ENCODE results near the gene JMY.

Gene JMY

GRCh38 chr5:79256563-79256962 lies 20.6 kb downstream of the JMY start:
- H3K27me3 ChIP-seq (ENCODE audit: control insufficient read depth, insufficient read depth, low read length): no peaks in the 10 kb centered on the region
- H3K4me1 ChIP-seq: peaks cover 4% of the 10 kb centered on the region
- no peaks in the 10 kb centered on the region for H3K36me3 ChIP-seq (ENCODE audit: control insufficient read depth, insufficient read depth, low read length)
- no peak overlapping the region for H3K4me2 ChIP-seq (ENCODE audit: low read length)
- H2AFZ ChIP-seq: no peak overlapping the region
- no peak overlapping the region for H3K9ac ChIP-seq
- no peak for TF ChIP-seq CTCF (IDR thresholded peaks at IDR 0.05)
- H3K79me2 ChIP-seq: peaks cover 68% of the 10 kb centered on the region
- no peak overlapping the region for H3K27ac ChIP-seq
- H3K9me3 ChIP-seq (ENCODE audit: control insufficient read depth, low read length): no peaks in the 10 kb centered on the region
- H3K4me3 ChIP-seq (ENCODE audit: low read depth, low read length): no peak overlapping the region

GRCh38 chr5:79257314-79257713 lies 21.4 kb downstream of the JMY start:
- Histone ChIP-seq H3K79me2 (peaks cover 67% of the 10 kb centered on the region), H2AFZ (no peak overlapping the region), H3K4me1 (peaks cover 4% of the 10 kb centered on the region), H3K4me2 (ENCODE audit: low read length) (no peak overlapping the region), H3K4me3 (ENCODE audit: low read depth, low read length) (no peak overlapping the region), H3K36me3 (ENCODE audit: control insufficient read depth, insufficient read depth, low read length) (no peaks in the 10 kb centered on the region), H3K9ac (no peak overlapping the region), H3K27me3 (ENCODE audit: control insufficient read depth, insufficient read depth, low read length) (no peaks in the 10 kb centered on the region), H3K27ac (no peak overlapping the region), H3K9me3 (ENCODE audit: control insufficient read depth, low read length) (no peaks in the 10 kb centered on the region)
- TF ChIP-seq CTCF (IDR thresholded peaks at IDR 0.05): no peak

GRCh38 chr5:79258801-79259200 lies 22.9 kb downstream of the JMY start:
- no peak overlapping the region for H3K27ac ChIP-seq
- H2AFZ ChIP-seq: no peak overlapping the region
- no peaks in the 10 kb centered on the region for H3K27me3 ChIP-seq (ENCODE audit: control insufficient read depth, insufficient read depth, low read length)
- H3K9ac ChIP-seq: no peak overlapping the region
- no peaks in the 10 kb centered on the region for H3K9me3 ChIP-seq (ENCODE audit: control insufficient read depth, low read length)
- H3K79me2 ChIP-seq: peaks cover 59% of the 10 kb centered on the region
- peaks cover 4% of the 10 kb centered on the region for H3K4me1 ChIP-seq
- no peak overlapping the region for H3K4me3 ChIP-seq (ENCODE audit: low read depth, low read length)
- TF ChIP-seq CTCF (IDR thresholded peaks at IDR 0.05): no peak
- no peaks in the 10 kb centered on the region for H3K36me3 ChIP-seq (ENCODE audit: control insufficient read depth, insufficient read depth, low read length)
- no peak overlapping the region for H3K4me2 ChIP-seq (ENCODE audit: low read length)

GRCh38 chr5:79259383-79259782 lies 23.5 kb downstream of the JMY start:
- H3K36me3 ChIP-seq (ENCODE audit: control insufficient read depth, insufficient read depth, low read length): no peaks in the 10 kb centered on the region
- no peak overlapping the region for H3K4me3 ChIP-seq (ENCODE audit: low read depth, low read length)
- H3K9me3 ChIP-seq (ENCODE audit: control insufficient read depth, low read length): no peaks in the 10 kb centered on the region
- no peak overlapping the region for H3K9ac ChIP-seq
- no peak for TF ChIP-seq CTCF (IDR thresholded peaks at IDR 0.05)
- no peak overlapping the region for H2AFZ ChIP-seq
- no peaks in the 10 kb centered on the region for H3K27me3 ChIP-seq (ENCODE audit: control insufficient read depth, insufficient read depth, low read length)
- H3K79me2 ChIP-seq: peaks cover 59% of the 10 kb centered on the region
- H3K27ac ChIP-seq: no peak overlapping the region
- peaks cover 4% of the 10 kb centered on the region for H3K4me1 ChIP-seq
- no peak overlapping the region for H3K4me2 ChIP-seq (ENCODE audit: low read length)

- H3K4me3 ChIP-seq (ENCODE audit: low read depth, low read length): no peak overlapping the region
Observed at GRCh38 chr5:79259810-79260209, 23.9 kb downstream of the JMY start.

More at GRCh38 chr5:79259810-79260209, 23.9 kb downstream of the JMY start:
- H2AFZ ChIP-seq: no peak overlapping the region
- no peak overlapping the region for H3K4me2 ChIP-seq (ENCODE audit: low read length)
- H3K27me3 ChIP-seq (ENCODE audit: control insufficient read depth, insufficient read depth, low read length): no peaks in the 10 kb centered on the region
- peaks cover 4% of the 10 kb centered on the region for H3K4me1 ChIP-seq
- H3K79me2 ChIP-seq: peaks cover 59% of the 10 kb centered on the region
- no peaks in the 10 kb centered on the region for H3K9me3 ChIP-seq (ENCODE audit: control insufficient read depth, low read length)
- H3K27ac ChIP-seq: no peak overlapping the region
- no peaks in the 10 kb centered on the region for H3K36me3 ChIP-seq (ENCODE audit: control insufficient read depth, insufficient read depth, low read length)
- no peak overlapping the region for H3K9ac ChIP-seq
- TF ChIP-seq CTCF (IDR thresholded peaks at IDR 0.05): no peak
